GM12891 (cell line): Measurements from ENCODE around the gene VAMP1.
A peak's percentile ranks its signal among the peaks of the same experiment; 100 is the strongest.
"Not testable (repeated sequence)": the region's sequence is repeated elsewhere in the genome, so short reads cannot be mapped to it uniquely, and the experiment has no call there.

ENCODE experiments used
- DNase-seq: peaks from one replicate; pipeline ENCODE4 v3.0.0; 2011; ENCODE audit warnings: low spot score; ENCODE audit not compliant: insufficient read length
- FAIRE-seq: peaks from 2 replicates; lab custom pipeline; 2011; peaks lifted over from hg19 to GRCh38; lab: Jason Lieb, UNC
- PAX5 ChIP-seq: IDR thresholded peaks from 2 replicates; pipeline ENCODE4 v1.6.1; 2011; ENCODE audit warnings: low read length, moderate library complexity, mild to moderate bottlenecking; ENCODE audit not compliant: insufficient read depth, severe bottlenecking
- POLR2A ChIP-seq: IDR thresholded peaks from 2 replicates; pipeline ENCODE4 v1.6.1; 2011; ENCODE audit warnings: low read depth, low read length, control low read depth
- POLR2AphosphoS5 ChIP-seq: IDR thresholded peaks from 2 replicates; pipeline ENCODE4 v1.6.1; 2011; ENCODE audit warnings: low read depth, low read length, control low read depth
- POU2F2 ChIP-seq: IDR thresholded peaks from 2 replicates; pipeline ENCODE4 v1.6.1; 2011; ENCODE audit warnings: low read depth, mild to moderate bottlenecking, control low read depth, low read length, moderate library complexity
- SPI1 ChIP-seq: IDR thresholded peaks from 2 replicates; pipeline ENCODE4 v1.6.1; 2011; ENCODE audit warnings: low read depth, low read length, control low read depth
- TAF1 ChIP-seq: IDR thresholded peaks from 2 replicates; pipeline ENCODE4 v1.6.1; 2011; ENCODE audit warnings: low read depth, low read length, control low read depth

The VAMP1 gene

DNA sequence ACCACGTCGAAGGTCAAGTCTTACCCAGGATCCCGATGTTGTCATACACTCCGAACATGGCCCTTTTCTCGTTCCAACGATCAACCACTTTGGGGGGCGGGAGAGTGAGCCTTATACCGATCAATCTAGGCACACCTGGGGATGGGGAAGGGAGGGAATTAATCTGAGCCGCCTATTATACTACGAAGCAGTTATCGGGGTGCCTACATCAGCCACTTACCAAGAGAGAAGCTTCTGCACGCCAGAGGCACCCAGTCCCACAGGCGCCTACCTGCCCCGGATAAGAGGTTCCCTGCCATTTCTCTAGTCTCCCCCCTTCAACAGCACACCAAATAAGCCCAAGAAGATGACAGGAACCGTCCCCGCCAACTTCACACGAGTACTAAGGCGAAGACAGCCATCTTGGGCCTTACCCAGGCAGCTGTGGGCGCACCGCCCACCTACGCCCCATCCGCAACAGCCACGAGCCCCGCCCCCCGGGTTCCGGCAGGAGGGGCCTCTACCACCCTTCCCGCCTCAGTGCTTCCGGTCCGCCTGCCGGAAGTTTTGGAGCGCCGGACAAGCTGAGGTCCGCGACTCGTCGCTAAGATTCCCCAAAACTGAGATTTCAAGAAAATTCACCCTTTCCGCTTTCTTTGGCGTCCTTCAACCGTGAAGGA is 22.5 kb upstream of the VAMP1 start, which contains the start of gene MRPL51:
TSS of gene MRPL51 (minus strand) at position 425 of the 659 bp plus-strand sequence. CDS start at position 299, 126 bp downstream.
- DNase-seq = peak; percentile 82
- peak; percentile 96 for FAIRE-seq
- TF ChIP-seq POLR2AphosphoS5 = peak; percentile 89
- TF ChIP-seq POLR2A = peak; percentile 96
- no peak for TF ChIP-seq SPI1
- peak; percentile 90 for TF ChIP-seq TAF1

DNA sequence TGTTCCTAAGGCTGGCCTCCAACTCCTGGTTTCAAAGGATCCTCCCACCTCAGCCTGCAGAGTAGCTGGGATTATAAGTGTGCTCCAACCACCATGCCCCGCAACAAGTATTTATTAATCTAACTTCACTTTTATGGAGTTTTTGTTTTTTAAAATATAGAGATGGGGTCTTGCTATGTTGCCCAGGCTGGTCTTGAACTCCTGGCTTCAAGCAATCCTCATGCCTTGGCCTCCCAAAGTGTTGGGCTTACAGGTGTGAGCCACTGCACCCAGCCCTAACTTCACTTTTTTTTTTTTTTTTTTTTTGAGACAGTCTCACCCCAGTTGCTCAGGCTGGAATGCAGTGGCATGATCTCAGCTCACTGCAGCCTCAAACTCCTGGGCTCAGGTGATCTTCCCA is 20.2 kb upstream of the VAMP1 start:
- DNase-seq, FAIRE-seq: not testable (repeated sequence)

DNA sequence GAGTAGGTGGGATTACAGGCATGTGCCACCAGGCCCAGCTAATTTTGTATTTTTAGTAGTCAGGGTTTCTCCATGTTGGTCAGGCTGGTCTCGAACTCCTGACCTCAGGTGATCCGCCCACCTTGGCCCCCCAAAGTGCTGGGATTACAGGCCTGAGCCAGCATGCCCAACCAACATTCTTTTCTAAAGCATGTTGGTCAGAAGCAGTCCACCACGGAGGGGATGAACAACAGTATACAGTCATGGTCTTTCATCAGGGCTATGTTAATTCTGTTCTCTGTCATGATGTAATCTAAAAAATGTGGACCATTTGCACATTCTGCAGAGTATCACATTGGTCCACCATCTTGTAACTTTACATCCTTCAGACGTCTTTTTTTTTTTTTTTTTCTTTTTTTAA is 19.0 kb upstream of the VAMP1 start:
- TF ChIP-seq TAF1 = no peak
- FAIRE-seq = no peak

DNA sequence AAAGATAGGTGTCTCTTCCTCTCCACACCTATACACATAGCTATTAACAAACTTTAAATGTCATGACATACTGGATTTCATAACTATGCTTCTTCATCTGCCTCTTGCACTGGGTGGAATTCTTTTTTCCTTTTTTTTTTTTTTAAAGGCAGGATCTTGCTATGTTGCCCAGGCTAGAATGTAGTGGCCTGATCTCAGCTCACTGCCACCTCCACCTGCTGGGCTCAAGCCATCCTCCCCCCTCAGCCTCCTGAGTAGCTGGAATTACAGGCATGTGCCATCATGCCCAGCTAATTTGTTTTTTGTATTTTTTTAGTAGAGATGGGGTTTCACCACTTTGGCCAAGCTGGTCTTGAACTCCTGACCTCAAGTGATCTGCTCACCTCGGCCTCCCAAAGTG is 17.8 kb upstream of the VAMP1 start:
- TF ChIP-seq POLR2AphosphoS5 (no peak), POU2F2 (no peak), PAX5 (no peak), SPI1 (no peak)
- no peak for FAIRE-seq
- DNase-seq = no peak

More for the DNA sequence above, 19.0 kb upstream of the VAMP1 start:
- DNase-seq = no peak

DNA sequence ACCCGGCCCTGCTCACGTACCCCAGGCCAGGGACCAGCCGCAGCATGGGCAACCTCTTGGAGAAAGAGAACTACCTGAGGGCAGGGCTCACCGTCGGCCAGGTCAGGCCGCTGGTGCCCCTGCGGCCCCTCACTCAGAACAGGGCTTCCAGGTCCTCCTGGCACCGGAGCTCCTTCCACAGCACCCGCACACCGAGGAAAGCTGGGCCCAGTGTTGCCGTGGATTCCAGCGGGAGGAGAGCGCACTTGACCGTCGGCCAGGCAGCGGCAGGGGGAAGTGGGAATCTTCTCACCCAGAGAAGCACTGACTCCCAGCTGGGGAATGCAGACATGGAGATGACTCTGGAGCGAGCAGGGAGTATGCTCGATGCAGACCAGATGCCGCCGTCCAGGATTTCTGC is 7.9 kb upstream of the VAMP1 start:
- TF ChIP-seq POLR2AphosphoS5 = no peak
- TF ChIP-seq POLR2A = no peak
- TF ChIP-seq SPI1 = no peak
- TF ChIP-seq TAF1 = no peak
- TF ChIP-seq POU2F2 = no peak
- no peak for TF ChIP-seq PAX5
- no peak for DNase-seq
- no peak for FAIRE-seq

DNA sequence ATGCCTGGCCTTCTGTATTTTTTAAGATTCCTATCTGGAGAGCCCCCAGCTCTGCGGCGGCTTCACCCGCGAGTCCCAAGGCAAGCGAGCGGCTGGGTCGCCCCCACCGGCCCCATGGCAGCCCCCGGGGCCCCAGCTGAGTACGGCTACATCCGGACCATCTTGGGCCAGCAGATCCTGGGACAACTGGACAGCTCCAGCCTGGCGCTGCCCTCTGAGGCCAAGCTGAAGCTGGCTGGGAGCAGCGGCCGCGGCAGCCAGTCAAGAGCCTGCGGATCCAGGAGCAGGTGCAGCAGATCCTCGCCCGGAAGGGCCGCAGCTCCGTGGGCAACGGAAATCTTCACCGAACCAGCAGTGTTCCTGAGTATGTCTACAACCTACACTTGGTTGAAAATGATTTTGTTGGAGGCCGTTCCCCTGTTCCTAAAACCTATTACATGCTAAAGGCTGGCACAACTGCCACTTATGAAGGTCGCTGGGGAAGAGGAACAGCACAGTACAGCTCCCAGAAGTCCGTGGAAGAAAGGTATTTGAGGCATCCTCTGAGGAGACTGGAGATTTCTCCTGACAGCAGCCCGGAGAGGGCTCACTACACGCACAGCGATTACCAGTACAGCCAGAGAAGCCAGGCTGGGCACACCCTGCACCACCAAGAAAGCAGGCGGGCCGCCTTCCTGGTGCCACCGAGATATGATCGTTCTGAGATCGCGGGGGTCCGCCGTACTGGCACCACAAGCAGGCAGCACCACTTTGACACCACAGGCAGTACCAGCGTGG is 7.3 kb upstream of the VAMP1 start:
- not testable (repeated sequence) for FAIRE-seq

DNA sequence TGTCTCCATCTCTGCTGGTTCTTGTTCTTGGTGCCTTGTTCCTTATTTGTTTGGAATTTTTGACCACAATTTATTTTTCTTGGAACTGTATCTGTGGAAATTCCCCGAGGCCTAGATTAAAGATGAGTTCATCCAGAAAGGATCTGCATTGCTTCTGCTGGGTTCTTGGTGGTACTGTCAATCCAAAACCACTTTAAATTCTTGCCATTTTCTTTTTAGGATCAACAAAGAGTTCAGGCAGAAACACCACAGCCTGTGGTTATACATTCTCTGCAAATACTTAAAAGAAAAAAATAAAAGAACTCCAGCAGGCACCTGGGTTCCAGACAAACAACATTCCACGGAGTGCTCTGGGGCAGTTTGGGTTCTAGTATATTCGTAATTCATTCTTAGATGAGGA is 6.0 kb upstream of the VAMP1 start:
- no peak for DNase-seq
- no peak for FAIRE-seq
- TF ChIP-seq TAF1 = no peak

More for the DNA sequence above, 7.3 kb upstream of the VAMP1 start:
- not testable (repeated sequence) for DNase-seq

DNA sequence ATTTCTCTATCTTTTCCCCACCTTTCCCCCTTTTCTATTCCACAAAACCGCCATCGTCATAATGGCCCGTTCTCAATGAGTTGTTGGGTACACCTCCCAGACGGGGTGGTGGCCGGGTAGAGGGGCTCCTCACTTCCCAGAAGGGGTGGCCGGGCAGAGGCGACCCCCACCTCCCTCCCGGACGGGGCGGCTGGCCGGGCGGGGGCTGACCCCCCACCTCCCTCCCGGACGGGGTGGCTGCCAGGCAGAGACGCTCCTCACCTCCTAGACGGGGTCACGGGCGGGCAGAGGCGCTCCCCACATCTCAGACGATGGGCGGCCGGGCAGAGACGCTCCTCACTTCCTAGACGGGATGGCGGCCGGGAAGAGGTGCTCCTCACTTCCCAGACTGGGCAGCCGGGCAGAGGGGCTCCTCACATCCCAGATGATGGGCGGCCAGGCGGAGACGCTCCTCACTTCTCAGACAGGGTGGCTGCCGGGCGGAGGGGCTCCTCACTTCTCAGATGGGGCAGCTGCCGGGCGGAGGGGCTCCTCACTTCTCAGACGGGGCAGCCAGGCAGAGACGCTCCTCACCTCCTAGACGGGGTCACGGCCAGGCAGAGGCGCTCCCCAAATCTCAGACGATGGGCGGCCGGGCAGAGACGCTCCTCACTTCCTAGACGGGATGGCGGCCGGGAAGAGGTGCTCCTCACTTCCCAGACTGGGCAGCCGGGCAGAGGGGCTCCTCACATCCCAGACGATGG is 4.9 kb upstream of the VAMP1 start:
- not testable (repeated sequence) for FAIRE-seq

DNA sequence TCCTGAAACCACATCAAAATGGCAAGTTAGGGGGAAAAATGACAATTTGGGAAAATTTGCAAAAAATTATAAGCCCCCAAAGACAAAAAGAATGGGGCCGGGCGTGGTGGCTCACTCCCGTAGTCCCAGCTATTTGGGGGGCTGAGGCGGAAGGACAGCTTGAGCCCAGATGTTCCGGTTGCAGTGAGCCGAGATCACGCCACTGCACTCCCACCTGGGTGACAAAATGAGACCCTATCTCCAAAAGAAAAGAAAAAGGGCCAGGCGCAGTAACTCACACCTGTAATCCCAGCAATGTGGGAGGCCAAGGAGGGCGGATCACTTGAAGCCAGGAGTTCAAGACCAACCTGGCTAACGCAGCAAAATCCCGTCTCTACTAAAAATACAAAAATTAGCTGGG is 2.0 kb upstream of the VAMP1 start:
- FAIRE-seq = no peak
- TF ChIP-seq POU2F2 = no peak
- no peak for TF ChIP-seq POLR2A
- no peak for TF ChIP-seq TAF1
- no peak for TF ChIP-seq SPI1
- no peak for TF ChIP-seq POLR2AphosphoS5
- TF ChIP-seq PAX5 = no peak

More for the DNA sequence above, 4.9 kb upstream of the VAMP1 start:
- DNase-seq = not testable (repeated sequence)

DNA sequence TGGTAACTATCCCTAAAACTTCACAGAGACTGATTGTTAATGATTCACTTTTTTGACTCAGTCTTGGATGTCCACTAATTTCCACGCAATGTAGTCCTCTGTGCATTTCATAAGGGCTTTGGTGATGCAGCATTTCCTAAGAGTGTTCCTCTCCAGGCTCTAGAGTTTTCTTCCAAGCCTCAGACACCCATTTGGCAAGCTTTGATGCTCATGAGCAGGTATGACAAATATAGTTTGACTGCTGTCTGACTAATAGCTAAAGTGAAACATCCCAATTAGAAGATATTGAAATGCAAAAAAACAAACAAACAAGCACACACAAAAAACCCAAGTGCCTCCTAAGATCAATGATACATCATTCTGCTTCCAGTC is 1.5 kb upstream of the VAMP1 start:
- TF ChIP-seq TAF1 (no peak), PAX5 (no peak), SPI1 (no peak), POLR2A (no peak), POU2F2 (no peak)
- FAIRE-seq (no peak), DNase-seq (no peak)

More for the DNA sequence above, 2.0 kb upstream of the VAMP1 start:
- no peak for DNase-seq
